Tibial nerve (tissue), 4 donors: ENCODE measurements around the gene ZFP2.

ENCODE experiments used
- EP300 ChIP-seq, 2 donors: sonication (generic); formaldehyde crosslinking; IDR thresholded peaks; one replicate each; pipeline ENCODE4 v1.6.1; 2017; ENCODE audit warnings: antibody characterized with exemption in 2 of 2, mild to moderate bottlenecking in 1 of 2
- POLR2A ChIP-seq, 2 donors: fragments of 450-650 bp; IDR thresholded peaks; one replicate each; pipeline ENCODE4 v1.6.1; 2017; ENCODE audit warnings: antibody characterized with exemption in 2 of 2, mild to moderate bottlenecking in 2 of 2, moderate library complexity in 2 of 2
- TF ChIP-seq, protein P1 (sequence below), 5 experiments: fragments of 200-600 bp in 3 of 5; fragments of 450-650 bp in 2 of 5; sonication (generic) in 3 of 5; IDR thresholded peaks; one replicate each; pipeline ENCODE4 v1.5.1; 2016 to 2019; ENCODE audit warnings: antibody characterized with exemption in 5 of 5, mild to moderate bottlenecking in 3 of 5, moderate library complexity in 2 of 5

DNA sequence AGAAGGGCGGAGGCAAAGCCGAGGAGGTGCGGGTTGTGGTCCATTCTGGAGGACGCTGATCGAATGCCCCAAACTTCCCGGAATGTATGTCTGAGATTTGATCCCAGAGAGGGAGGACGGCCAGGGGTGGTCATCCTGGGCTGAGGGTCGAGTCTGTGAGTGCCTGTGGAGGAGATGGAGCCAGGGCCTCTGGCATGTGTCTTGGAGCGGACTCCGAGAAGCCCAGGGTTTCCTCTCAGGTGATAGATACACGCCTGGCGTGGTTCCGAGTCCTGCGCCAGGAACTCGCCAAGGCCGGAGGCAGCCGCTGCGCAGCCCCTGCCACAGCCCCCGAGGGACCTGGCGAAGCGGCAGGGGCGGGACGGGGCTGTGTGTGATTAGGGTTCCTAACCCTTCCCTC is 45.6 kb downstream of the ZFP2 start:
- TF ChIP-seq EP300 (IDR thresholded peaks at IDR 0.05) (no peak), POLR2A (IDR thresholded peaks at IDR 0.05) (no peak)
- TF ChIP-seq, protein P1, sequence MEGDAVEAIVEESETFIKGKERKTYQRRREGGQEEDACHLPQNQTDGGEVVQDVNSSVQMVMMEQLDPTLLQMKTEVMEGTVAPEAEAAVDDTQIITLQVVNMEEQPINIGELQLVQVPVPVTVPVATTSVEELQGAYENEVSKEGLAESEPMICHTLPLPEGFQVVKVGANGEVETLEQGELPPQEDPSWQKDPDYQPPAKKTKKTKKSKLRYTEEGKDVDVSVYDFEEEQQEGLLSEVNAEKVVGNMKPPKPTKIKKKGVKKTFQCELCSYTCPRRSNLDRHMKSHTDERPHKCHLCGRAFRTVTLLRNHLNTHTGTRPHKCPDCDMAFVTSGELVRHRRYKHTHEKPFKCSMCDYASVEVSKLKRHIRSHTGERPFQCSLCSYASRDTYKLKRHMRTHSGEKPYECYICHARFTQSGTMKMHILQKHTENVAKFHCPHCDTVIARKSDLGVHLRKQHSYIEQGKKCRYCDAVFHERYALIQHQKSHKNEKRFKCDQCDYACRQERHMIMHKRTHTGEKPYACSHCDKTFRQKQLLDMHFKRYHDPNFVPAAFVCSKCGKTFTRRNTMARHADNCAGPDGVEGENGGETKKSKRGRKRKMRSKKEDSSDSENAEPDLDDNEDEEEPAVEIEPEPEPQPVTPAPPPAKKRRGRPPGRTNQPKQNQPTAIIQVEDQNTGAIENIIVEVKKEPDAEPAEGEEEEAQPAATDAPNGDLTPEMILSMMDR (IDR thresholded peaks at IDR 0.05) = no peak
